ENCODE results near the gene OPN4. TPM values are rescaled to one million over a fixed set of nuclear protein-coding genes. Genes with fewer than 3 reads are reported as not detected.

The OPN4 gene
- total RNA-seq, 6 donors from 2014 or later: not detected

- WGBS, 2 donors: 83 to 94% methylated on average over 3 of the region's 3 CpGs
- H3K4me1 ChIP-seq: peaks cover 5 to 13% (median 10%) of the 10 kb centered on the region in 4 donors
- no peak overlapping the region for H3K4me3 ChIP-seq
- H3K9me3 ChIP-seq: no peaks in the 10 kb centered on the region
- DNase-seq (peak in 1 of 2 donors; percentile 6), ATAC-seq (ENCODE audit: low FRiP score in 2 of 2) (no peak)
- TF ChIP-seq POLR2AphosphoS5 (IDR thresholded peaks at IDR 0.05): no peak
- TF ChIP-seq EP300 (IDR thresholded peaks at IDR 0.05): no peak
- TF ChIP-seq CTCF (IDR thresholded peaks at IDR 0.05): no peak
- no peak for TF ChIP-seq POLR2A (IDR thresholded peaks at IDR 0.05)
- H3K27ac ChIP-seq: no peak overlapping the region
- no peaks in the 10 kb centered on the region for H3K36me3 ChIP-seq
- H3K27me3 ChIP-seq: no peaks in the 10 kb centered on the region
These were observed 968 bp upstream of the OPN4 start for GRCh38 chr10:86653379-86653778.

- no peak overlapping the region for H3K4me3 ChIP-seq
- peaks cover 5 to 9% (median 8%) of the 10 kb centered on the region in 4 donors for H3K4me1 ChIP-seq
- H3K27ac ChIP-seq: no peak overlapping the region
- no peak for DNase-seq
- no peak for ATAC-seq (ENCODE audit: low FRiP score in 2 of 2)
- TF ChIP-seq EP300 (IDR thresholded peaks at IDR 0.05) (no peak), POLR2AphosphoS5 (IDR thresholded peaks at IDR 0.05) (no peak), POLR2A (IDR thresholded peaks at IDR 0.05) (no peak), CTCF (IDR thresholded peaks at IDR 0.05) (no peak)
- H3K27me3 ChIP-seq: no peaks in the 10 kb centered on the region
- H3K9me3 ChIP-seq: no peaks in the 10 kb centered on the region
- H3K36me3 ChIP-seq: no peaks in the 10 kb centered on the region
- 84 to 88% methylated on average over 3 of the region's 3 CpGs for WGBS, 2 donors
These were observed 360 bp upstream of the OPN4 start for GRCh38 chr10:86653987-86654386.

- H3K4me1 ChIP-seq: no peaks in the 10 kb centered on the region
These were observed 810 bp downstream of the OPN4 start for GRCh38 chr10:86655173-86655540.

GRCh38 chr10:86655596-86655995 lies 1.2 kb downstream of the OPN4 start:
- H3K27me3 ChIP-seq: no peaks in the 10 kb centered on the region
- TF ChIP-seq EP300 (IDR thresholded peaks at IDR 0.05) (no peak), POLR2A (IDR thresholded peaks at IDR 0.05) (no peak), CTCF (IDR thresholded peaks at IDR 0.05) (no peak), POLR2AphosphoS5 (IDR thresholded peaks at IDR 0.05) (no peak)
- no peak overlapping the region for H3K4me3 ChIP-seq
- H3K9me3 ChIP-seq: no peaks in the 10 kb centered on the region
- 87% methylated on average over 3 of the region's 3 CpGs; no CpG with 5 or more reads in 1 of the 2 donors for WGBS, 2 donors
- ATAC-seq (ENCODE audit: low FRiP score in 2 of 2): no peak
- DNase-seq: no peak
- H3K36me3 ChIP-seq: no peaks in the 10 kb centered on the region
- no peak overlapping the region for H3K27ac ChIP-seq
- no peaks in the 10 kb centered on the region for H3K4me1 ChIP-seq

More at GRCh38 chr10:86655173-86655540, 810 bp downstream of the OPN4 start:
- DNase-seq (no peak), ATAC-seq (ENCODE audit: low FRiP score in 2 of 2) (no peak)
- H3K36me3 ChIP-seq: no peaks in the 10 kb centered on the region
- H3K27ac ChIP-seq: no peak overlapping the region
- no peaks in the 10 kb centered on the region for H3K9me3 ChIP-seq
- H3K27me3 ChIP-seq: no peaks in the 10 kb centered on the region
- TF ChIP-seq CTCF (IDR thresholded peaks at IDR 0.05) (no peak), POLR2A (IDR thresholded peaks at IDR 0.05) (no peak), POLR2AphosphoS5 (IDR thresholded peaks at IDR 0.05) (no peak), EP300 (IDR thresholded peaks at IDR 0.05) (no peak)
- no peak overlapping the region for H3K4me3 ChIP-seq
- WGBS, 2 donors: 91% methylated on average over 4 of the region's 4 CpGs; no CpG with 5 or more reads in 1 of the 2 donors

GRCh38 chr10:86657011-86657395 lies 2.7 kb downstream of the OPN4 start:
- Histone ChIP-seq H3K4me3 (no peak overlapping the region), H3K9me3 (no peaks in the 10 kb centered on the region), H3K36me3 (no peaks in the 10 kb centered on the region), H3K27me3 (no peaks in the 10 kb centered on the region), H3K27ac (no peak overlapping the region), H3K4me1 (peaks cover 0 to 4% (median 0%) of the 10 kb centered on the region in 4 donors)
- ATAC-seq (ENCODE audit: low FRiP score in 2 of 2) (no peak), DNase-seq (peak in 1 of 2 donors; percentile 50)
- TF ChIP-seq POLR2A (IDR thresholded peaks at IDR 0.05) (no peak), EP300 (IDR thresholded peaks at IDR 0.05) (no peak), CTCF (IDR thresholded peaks at IDR 0.05) (no peak), POLR2AphosphoS5 (IDR thresholded peaks at IDR 0.05) (no peak)
- 87% methylated on average over 8 of the region's 8 CpGs for WGBS, 2 donors

All from upper lobe of left lung (tissue), 6 donors.